Right lobe of liver (tissue), 4 donors: ENCODE data around the gene PHEX.

Source experiments
- CTCF ChIP-seq, 4 donors: fragments of 200-600 bp in 3 of 4; fragments of 450-650 bp in 1 of 4; IDR thresholded peaks; one replicate each; pipeline versions ENCODE4 v1.5.1 to v1.8.0; 2016 to 2022; ENCODE audit warnings: antibody characterized with exemption in 4 of 4, mild to moderate bottlenecking in 2 of 4
- POLR2A ChIP-seq: fragments of 450-650 bp; IDR thresholded peaks from one replicate; pipeline ENCODE4 v1.6.1; 2017; ENCODE audit warnings: antibody characterized with exemption, mild to moderate bottlenecking
- donor health status: DM: no; HTN: no; CAD: no.
- donor health status: DM: no; HTN: no; CAD: no.
- donor health status: DM: no; HTN: yes; CAD: no.

GRCh38 chrX:22248401-22248800 is 216.3 kb downstream of the PHEX start:
- TF ChIP-seq POLR2A, result no peak
- no peak for TF ChIP-seq CTCF (IDR thresholded peaks at IDR 0.05)
